H9 (cell line): ENCODE data around the gene SLC43A1. TPM values are rescaled to one million over a fixed set of nuclear protein-coding genes. Genes with fewer than 3 reads are reported as not detected.

ENCODE experiments used
- DNase-seq: peaks from one replicate; pipeline ENCODE4 v3.0.0-alpha.2; 2017
- H2AFZ ChIP-seq: one replicate; pipeline ENCODE4 v1.6.1; 2013; ENCODE audit warnings: mild to moderate bottlenecking, low read length, control low read depth, moderate library complexity
- H2AK5ac ChIP-seq: 2 replicates; pipeline ENCODE4 v1.6.1; 2013; ENCODE audit warnings: low read length, control low read depth, mixed read lengths; ENCODE audit not compliant: insufficient read length
- H2BK120ac ChIP-seq: one replicate; pipeline ENCODE4 v1.6.1; 2013; ENCODE audit warnings: low read depth, mild to moderate bottlenecking, low read length, control low read depth, inconsistent platforms; ENCODE audit not compliant: poor library complexity, severe bottlenecking
- H2BK12ac ChIP-seq: 2 replicates; pipeline ENCODE4 v1.6.1; 2013; ENCODE audit warnings: low read length, control low read depth, mixed read lengths, low read depth; ENCODE audit not compliant: insufficient read length
- H2BK15ac ChIP-seq: 2 replicates; pipeline ENCODE4 v1.6.1; 2013; ENCODE audit warnings: low read depth, low read length, control low read depth
- H2BK20ac ChIP-seq: one replicate; pipeline ENCODE4 v1.6.1; 2013; ENCODE audit warnings: low read depth, mild to moderate bottlenecking, low read length, control low read depth, inconsistent platforms; ENCODE audit not compliant: poor library complexity, severe bottlenecking
- H2BK5ac ChIP-seq: 2 replicates; pipeline ENCODE4 v1.6.1; 2013; ENCODE audit warnings: low read length, control low read depth, mixed read lengths; ENCODE audit not compliant: insufficient read length
- H3K14ac ChIP-seq: 2 replicates; pipeline ENCODE4 v1.6.1; 2013; ENCODE audit warnings: low read length, control low read depth; ENCODE audit not compliant: insufficient read depth
- H3K18ac ChIP-seq: 2 replicates; pipeline ENCODE4 v1.6.1; 2013; ENCODE audit warnings: low read depth, mild to moderate bottlenecking, mixed read lengths, low read length, control low read depth; ENCODE audit not compliant: insufficient read length
- H3K23ac ChIP-seq: 2 replicates; pipeline ENCODE4 v1.6.1; 2013; ENCODE audit warnings: low read length, control low read depth, mixed read lengths, low read depth; ENCODE audit not compliant: insufficient read length
- H3K23me2 ChIP-seq: 2 replicates; pipeline ENCODE4 v1.6.1; 2013; ENCODE audit warnings: low read depth, mild to moderate bottlenecking, mixed read lengths, low read length, control low read depth; ENCODE audit not compliant: insufficient read length, poor library complexity, severe bottlenecking
- H3K27ac ChIP-seq: 2 replicates; pipeline ENCODE4 v1.5.1; 2013; ENCODE audit warnings: low read length, control low read depth, mixed read lengths, low read depth; ENCODE audit not compliant: insufficient read length
- H3K27me3 ChIP-seq: 2 replicates; pipeline ENCODE4 v1.6.1; 2013; ENCODE audit warnings: low read length, control low read depth, inconsistent platforms; ENCODE audit not compliant: insufficient read depth
- H3K4ac ChIP-seq: 2 replicates; pipeline ENCODE4 v1.6.1; 2013; ENCODE audit warnings: low read depth, mild to moderate bottlenecking, control low read depth, inconsistent platforms, low read length, moderate library complexity
- H3K4me1 ChIP-seq: 2 replicates; pipeline ENCODE4 v1.6.1; 2013; ENCODE audit warnings: low read length, control low read depth, inconsistent platforms; ENCODE audit not compliant: insufficient read depth
- H3K4me2 ChIP-seq: 2 replicates; pipeline ENCODE4 v1.6.1; 2013; ENCODE audit warnings: low read length, control low read depth, mixed read lengths; ENCODE audit not compliant: insufficient read length, insufficient read depth
- H3K56ac ChIP-seq: 2 replicates; pipeline ENCODE4 v1.6.1; 2013; ENCODE audit warnings: low read depth, mild to moderate bottlenecking, mixed read lengths, low read length, control low read depth; ENCODE audit not compliant: insufficient read length
- H3K79me1 ChIP-seq: 2 replicates; pipeline ENCODE4 v1.6.1; 2013; ENCODE audit warnings: low read depth, mild to moderate bottlenecking, moderate library complexity, low read length, control low read depth, inconsistent platforms; ENCODE audit not compliant: insufficient read depth, poor library complexity, severe bottlenecking
- H3K79me2 ChIP-seq: 2 replicates; pipeline ENCODE4 v1.6.1; 2013; ENCODE audit warnings: low read length, control low read depth, inconsistent platforms; ENCODE audit not compliant: insufficient read depth
- H3K9ac ChIP-seq: 2 replicates; pipeline ENCODE4 v1.6.1; 2013; ENCODE audit warnings: low read length, control low read depth, mixed read lengths; ENCODE audit not compliant: insufficient read length; ENCODE audit errors: extremely low read depth
- H3K9me3 ChIP-seq: one replicate; pipeline ENCODE4 v1.6.1; 2013; ENCODE audit warnings: low read depth, low read length, inconsistent platforms; ENCODE audit not compliant: control insufficient read depth
- H3T11ph ChIP-seq: one replicate; pipeline ENCODE4 v1.6.1; 2013; ENCODE audit warnings: mild to moderate bottlenecking, low read length, control low read depth, inconsistent platforms
- H4K20me1 ChIP-seq: one replicate; pipeline ENCODE4 v1.6.1; 2013; ENCODE audit not compliant: control insufficient read depth, insufficient read length, insufficient read depth
- H4K5ac ChIP-seq: 2 replicates; pipeline ENCODE4 v1.6.1; 2013; ENCODE audit warnings: low read depth, mild to moderate bottlenecking, mixed read lengths, low read length, control low read depth; ENCODE audit not compliant: insufficient read length
- H4K8ac ChIP-seq: replicated peaks from 2 replicates; pipeline ENCODE4 v1.6.1; 2013; ENCODE audit warnings: low read length, control low read depth, mixed read lengths, low read depth; ENCODE audit not compliant: insufficient read length
- H4K91ac ChIP-seq: 2 replicates; pipeline ENCODE4 v1.6.1; 2013; ENCODE audit warnings: low read depth, mild to moderate bottlenecking, moderate library complexity, mixed read lengths, low read length, control low read depth; ENCODE audit not compliant: insufficient read length
- H3K27ac Mint-ChIP-seq, 3 experiments: 2 replicates in 2 of 3; 3 replicates in 1 of 3; pipeline ENCODE4 v1.8.0; 2020 to 2021; ENCODE audit warnings: mixed read lengths in 3 of 3, mild to moderate bottlenecking in 1 of 3, moderate library complexity in 1 of 3
- H3K27me3 Mint-ChIP-seq: 2 replicates; pipeline ENCODE4 v1.8.0; 2021; ENCODE audit warnings: low read depth, mild to moderate bottlenecking, moderate library complexity, mixed read lengths
- H3K36me3 Mint-ChIP-seq, 3 experiments: 2 replicates in 2 of 3; 3 replicates in 1 of 3; pipeline ENCODE4 v1.8.0; 2020 to 2021; ENCODE audit warnings: low read depth in 3 of 3, mixed read lengths in 3 of 3; ENCODE audit not compliant: insufficient read depth in 1 of 3
- H3K4me1 Mint-ChIP-seq, 2 experiments: 2 replicates each; pipeline ENCODE4 v1.8.0; 2020; ENCODE audit warnings: mixed read lengths in 2 of 2
- H3K4me3 Mint-ChIP-seq, 2 experiments: 2 replicates in 1 of 2; 3 replicates in 1 of 2; pipeline ENCODE4 v1.8.0; 2020 to 2021; ENCODE audit warnings: mild to moderate bottlenecking in 2 of 2, mixed read lengths in 2 of 2, moderate library complexity in 1 of 2
- H3K9me3 Mint-ChIP-seq, 2 experiments: 2 replicates in 1 of 2; 3 replicates in 1 of 2; pipeline ENCODE4 v1.8.0; 2020; ENCODE audit warnings: mild to moderate bottlenecking in 2 of 2, mixed read lengths in 2 of 2, moderate library complexity in 1 of 2
- WGBS: extraction: QIAGEN DNeasy Blood & Tissue Kit; methylation state at CpG from one replicate; pipeline ENCODE4 v1.1.7; 2013; ENCODE audit warnings: missing lambda C conversion rate, low lambda C conversion rate, mixed read lengths; ENCODE audit not compliant: insufficient read length; ENCODE audit errors: extremely low coverage; 5-methylcytosine and 5-hydroxymethylcytosine counted together
- total RNA-seq: library from RNA; stranded (reverse); gene quantifications from 2 replicates; pipeline ENCODE4 v1.2.1, GENCODE V29; 2021
- TF ChIP-seq, protein P1 (sequence below): fragments of 200-600 bp; sonication (generic); conservative IDR thresholded peaks from 3 replicates; pipeline ENCODE4 v1.8.0; 2021; ENCODE audit warnings: antibody characterized with exemption, mild to moderate bottlenecking

SLC43A1 gene
- total RNA-seq, 1 experiment from 2014 or later = 17.0 TPM

DNA sequence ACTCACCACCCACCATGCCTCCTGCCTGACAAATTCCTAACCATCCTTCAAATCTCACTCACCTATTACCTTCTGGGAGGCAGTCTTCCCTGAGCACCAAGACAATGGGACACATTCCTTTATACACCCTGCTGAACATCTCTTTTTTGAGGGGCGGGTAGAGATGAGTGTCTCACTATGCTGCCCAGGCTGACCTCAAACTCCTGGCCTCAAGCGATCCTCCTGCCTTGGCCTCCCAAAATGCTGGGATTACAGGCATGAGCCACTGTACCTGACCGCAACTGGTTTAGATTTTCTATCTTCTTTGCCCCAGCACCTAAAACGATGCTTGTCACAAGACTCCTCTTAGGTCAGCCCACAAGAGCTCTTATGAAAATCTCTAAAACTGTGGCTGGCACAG, 7.9 kb upstream of the SLC43A1 start:
- H2AFZ ChIP-seq = no peak overlapping the region
- no peak overlapping the region for H2BK5ac ChIP-seq
- no peak overlapping the region for H2BK120ac ChIP-seq
- no peak overlapping the region for H2BK15ac ChIP-seq
- Mint-ChIP-seq H3K4me1 (peaks cover 15 to 18% of the 10 kb centered on the region in 2 experiments), H3K4me3 (no peak overlapping the region), H3K27ac (no peak overlapping the region), H3K36me3 (peaks cover 6 to 11% (median 11%) of the 10 kb centered on the region in 3 experiments), H3K9me3 (no peaks in the 10 kb centered on the region; a peak in 1 of 5 replicates), H3K27me3 (peaks cover 1% of the 10 kb centered on the region; the same call in 1 of the 2 replicates)
- H2BK20ac ChIP-seq = no peak overlapping the region
- no peak overlapping the region for H3K4me2 ChIP-seq
- no peaks in the 10 kb centered on the region for H3K27me3 ChIP-seq
- H3K79me2 ChIP-seq = no peaks in the 10 kb centered on the region
- no peak overlapping the region for H3K14ac ChIP-seq
- H3K79me1 ChIP-seq = no peaks in the 10 kb centered on the region
- no peak overlapping the region for H3K9ac ChIP-seq
- no peaks in the 10 kb centered on the region for H3K23me2 ChIP-seq
- no peak overlapping the region for H3K23ac ChIP-seq
- no peak overlapping the region for H4K8ac ChIP-seq
- H3K4me1 ChIP-seq = no peaks in the 10 kb centered on the region
- no peaks in the 10 kb centered on the region for H3K9me3 ChIP-seq
- H3T11ph ChIP-seq = no peak overlapping the region
- TF ChIP-seq, protein P1, sequence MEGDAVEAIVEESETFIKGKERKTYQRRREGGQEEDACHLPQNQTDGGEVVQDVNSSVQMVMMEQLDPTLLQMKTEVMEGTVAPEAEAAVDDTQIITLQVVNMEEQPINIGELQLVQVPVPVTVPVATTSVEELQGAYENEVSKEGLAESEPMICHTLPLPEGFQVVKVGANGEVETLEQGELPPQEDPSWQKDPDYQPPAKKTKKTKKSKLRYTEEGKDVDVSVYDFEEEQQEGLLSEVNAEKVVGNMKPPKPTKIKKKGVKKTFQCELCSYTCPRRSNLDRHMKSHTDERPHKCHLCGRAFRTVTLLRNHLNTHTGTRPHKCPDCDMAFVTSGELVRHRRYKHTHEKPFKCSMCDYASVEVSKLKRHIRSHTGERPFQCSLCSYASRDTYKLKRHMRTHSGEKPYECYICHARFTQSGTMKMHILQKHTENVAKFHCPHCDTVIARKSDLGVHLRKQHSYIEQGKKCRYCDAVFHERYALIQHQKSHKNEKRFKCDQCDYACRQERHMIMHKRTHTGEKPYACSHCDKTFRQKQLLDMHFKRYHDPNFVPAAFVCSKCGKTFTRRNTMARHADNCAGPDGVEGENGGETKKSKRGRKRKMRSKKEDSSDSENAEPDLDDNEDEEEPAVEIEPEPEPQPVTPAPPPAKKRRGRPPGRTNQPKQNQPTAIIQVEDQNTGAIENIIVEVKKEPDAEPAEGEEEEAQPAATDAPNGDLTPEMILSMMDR = no peak
- no peak overlapping the region for H2AK5ac ChIP-seq
- H3K4ac ChIP-seq = no peak overlapping the region
- DNase-seq = no peak
- H4K20me1 ChIP-seq = no peaks in the 10 kb centered on the region
- no peak overlapping the region for H3K56ac ChIP-seq
- no CpG with 5 or more reads among the region's 4 CpGs for WGBS
- no peak overlapping the region for H3K27ac ChIP-seq
- H4K5ac ChIP-seq = no peak overlapping the region
- H4K91ac ChIP-seq = no peak overlapping the region
- H2BK12ac ChIP-seq = no peak overlapping the region
- H3K18ac ChIP-seq = no peak overlapping the region
